HL-60 (cell line): ENCODE data around the gene PCNX2.

Source experiments
- POLR2AphosphoS5 ChIP-seq: IDR thresholded peaks from 2 replicates; pipeline ENCODE4 v1.6.1; 2012; ENCODE audit warnings: low read depth
- TF ChIP-seq, protein P1 (sequence below): IDR thresholded peaks from one replicate; pipeline ENCODE4 v1.5.1; 2011; ENCODE audit warnings: low read length, control low read depth, inconsistent platforms; ENCODE audit not compliant: insufficient read depth

DNA sequence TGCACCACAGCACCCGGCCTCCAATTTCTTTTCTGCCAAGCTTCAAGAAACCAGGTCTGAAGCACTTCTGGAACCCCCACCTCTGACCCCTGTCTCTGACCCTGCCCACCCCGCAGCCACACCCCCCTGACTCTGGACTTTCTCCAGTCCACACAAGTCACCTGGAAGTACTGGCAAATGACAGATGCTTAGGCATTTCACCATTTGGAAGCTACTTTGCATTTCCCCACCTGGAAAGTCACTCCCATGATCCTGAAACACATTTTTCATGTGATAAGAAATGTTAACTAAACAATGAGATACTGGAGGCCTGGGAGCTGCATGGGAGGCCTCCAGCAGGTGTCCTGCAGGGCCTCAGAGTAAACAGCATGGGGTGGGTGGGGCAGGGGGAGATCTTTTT is 299.4 kb downstream of the PCNX2 start:
- TF ChIP-seq, protein P1, sequence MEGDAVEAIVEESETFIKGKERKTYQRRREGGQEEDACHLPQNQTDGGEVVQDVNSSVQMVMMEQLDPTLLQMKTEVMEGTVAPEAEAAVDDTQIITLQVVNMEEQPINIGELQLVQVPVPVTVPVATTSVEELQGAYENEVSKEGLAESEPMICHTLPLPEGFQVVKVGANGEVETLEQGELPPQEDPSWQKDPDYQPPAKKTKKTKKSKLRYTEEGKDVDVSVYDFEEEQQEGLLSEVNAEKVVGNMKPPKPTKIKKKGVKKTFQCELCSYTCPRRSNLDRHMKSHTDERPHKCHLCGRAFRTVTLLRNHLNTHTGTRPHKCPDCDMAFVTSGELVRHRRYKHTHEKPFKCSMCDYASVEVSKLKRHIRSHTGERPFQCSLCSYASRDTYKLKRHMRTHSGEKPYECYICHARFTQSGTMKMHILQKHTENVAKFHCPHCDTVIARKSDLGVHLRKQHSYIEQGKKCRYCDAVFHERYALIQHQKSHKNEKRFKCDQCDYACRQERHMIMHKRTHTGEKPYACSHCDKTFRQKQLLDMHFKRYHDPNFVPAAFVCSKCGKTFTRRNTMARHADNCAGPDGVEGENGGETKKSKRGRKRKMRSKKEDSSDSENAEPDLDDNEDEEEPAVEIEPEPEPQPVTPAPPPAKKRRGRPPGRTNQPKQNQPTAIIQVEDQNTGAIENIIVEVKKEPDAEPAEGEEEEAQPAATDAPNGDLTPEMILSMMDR: no peak
- TF ChIP-seq POLR2AphosphoS5: no peak
